Measurements from ENCODE around the gene CT55.
"Not testable (repeated sequence)": the region's sequence is repeated elsewhere in the genome, so short reads cannot be mapped to it uniquely, and the experiment has no call there.

GRCh38 chrX:135116064-135116463, 55.1 kb downstream of the CT55 start:
- not testable (repeated sequence) for TF ChIP-seq CTCF (conservative IDR thresholded peaks at IDR 0.05; ENCODE audit: low read depth, low read length); EZH2 (IDR thresholded peaks at IDR 0.05; ENCODE audit: borderline replicate concordance, low read depth, low read length, poor library complexity, severe bottlenecking)
